HEK293T (cell line): ENCODE measurements around the gene SCGN.

ENCODE experiments used
- ARNT ChIP-seq: fragments of 450-650 bp; IDR thresholded peaks from 2 replicates; pipeline ENCODE4 v1.6.1; 2017; ENCODE audit warnings: mild to moderate bottlenecking
- BHLHE40 ChIP-seq: fragments of 450-650 bp; IDR thresholded peaks from 2 replicates; pipeline ENCODE4 v1.6.1; 2016; ENCODE audit warnings: mild to moderate bottlenecking, moderate library complexity, borderline replicate concordance
- ELF4 ChIP-seq: fragments of 450-650 bp; IDR thresholded peaks from 2 replicates; pipeline ENCODE4 v1.6.1; 2017; ENCODE audit warnings: antibody characterized with exemption
- FOXA1 ChIP-seq: fragments of 450-650 bp; IDR thresholded peaks from 2 replicates; pipeline ENCODE4 v1.6.1; 2016; ENCODE audit warnings: mild to moderate bottlenecking
- FOXM1 ChIP-seq: fragments of 450-650 bp; IDR thresholded peaks from 2 replicates; pipeline ENCODE4 v1.6.1; 2017; ENCODE audit warnings: mild to moderate bottlenecking, borderline replicate concordance
- NFRKB ChIP-seq: fragments of 450-650 bp; IDR thresholded peaks from 2 replicates; pipeline ENCODE4 v1.6.1; 2016; ENCODE audit warnings: mild to moderate bottlenecking, moderate library complexity
- SP1 ChIP-seq: fragments of 450-650 bp; IDR thresholded peaks from 2 replicates; pipeline ENCODE4 v1.6.1; 2017
- SUZ12 ChIP-seq: fragments of 450-650 bp; IDR thresholded peaks from 2 replicates; pipeline ENCODE4 v1.6.1; 2016; ENCODE audit warnings: mild to moderate bottlenecking
- TARDBP ChIP-seq: fragments of 450-650 bp; IDR thresholded peaks from 2 replicates; pipeline ENCODE4 v1.6.1; 2016
- ZNF384 ChIP-seq: fragments of 450-650 bp; IDR thresholded peaks from 2 replicates; pipeline ENCODE4 v1.6.1; 2016
- TF ChIP-seq, protein P1 (sequence below): fragments of 450-650 bp; IDR thresholded peaks from 2 replicates; pipeline ENCODE4 v1.6.1; 2016

DNA sequence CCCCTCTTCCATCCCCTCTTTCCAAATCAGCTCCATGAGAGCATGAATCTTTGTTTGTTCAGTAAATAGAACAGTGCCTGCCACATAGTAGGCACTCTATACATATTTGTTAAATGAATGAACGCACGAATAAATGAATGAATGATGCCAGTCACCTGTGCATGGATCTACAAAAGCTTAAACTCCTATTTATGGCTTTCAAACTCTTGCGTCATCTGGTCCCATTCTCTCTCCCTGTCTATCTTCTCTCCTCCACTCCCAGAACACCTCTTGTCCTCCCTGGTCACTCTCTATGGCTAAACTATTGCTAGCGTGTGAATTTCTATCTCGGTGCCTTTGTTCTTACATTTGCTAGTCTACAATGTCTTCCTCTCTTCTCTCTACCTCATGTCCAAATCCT, 24.8 kb downstream of the SCGN start:
- TF ChIP-seq BHLHE40 (no peak), ARNT (no peak), FOXA1 (no peak), SP1 (no peak), FOXM1 (no peak), ELF4 (no peak), ZNF384 (no peak), TARDBP (no peak), NFRKB (no peak), SUZ12 (no peak)
- TF ChIP-seq, protein P1, sequence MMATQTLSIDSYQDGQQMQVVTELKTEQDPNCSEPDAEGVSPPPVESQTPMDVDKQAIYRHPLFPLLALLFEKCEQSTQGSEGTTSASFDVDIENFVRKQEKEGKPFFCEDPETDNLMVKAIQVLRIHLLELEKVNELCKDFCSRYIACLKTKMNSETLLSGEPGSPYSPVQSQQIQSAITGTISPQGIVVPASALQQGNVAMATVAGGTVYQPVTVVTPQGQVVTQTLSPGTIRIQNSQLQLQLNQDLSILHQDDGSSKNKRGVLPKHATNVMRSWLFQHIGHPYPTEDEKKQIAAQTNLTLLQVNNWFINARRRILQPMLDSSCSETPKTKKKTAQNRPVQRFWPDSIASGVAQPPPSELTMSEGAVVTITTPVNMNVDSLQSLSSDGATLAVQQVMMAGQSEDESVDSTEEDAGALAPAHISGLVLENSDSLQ = no peak
